HUES48 (cell line): ENCODE results near the gene DNAJB6.

Experiments used
- H3K27ac ChIP-seq: one replicate; pipeline ENCODE4 v1.7.0; 2013; ENCODE audit warnings: low read depth, low read length, inconsistent platforms
- H3K27me3 ChIP-seq: 2 replicates; pipeline ENCODE4 v1.6.1; 2013; ENCODE audit warnings: mild to moderate bottlenecking, low read length; ENCODE audit not compliant: control insufficient read depth, insufficient read depth
- H3K36me3 ChIP-seq: 2 replicates; pipeline ENCODE4 v1.6.1; 2013; ENCODE audit warnings: low read length; ENCODE audit not compliant: control insufficient read depth, insufficient read depth
- H3K4me1 ChIP-seq: 2 replicates; pipeline ENCODE4 v1.6.1; 2013; ENCODE audit warnings: mild to moderate bottlenecking, low read length; ENCODE audit not compliant: control insufficient read depth, insufficient read depth
- H3K4me3 ChIP-seq: 2 replicates; pipeline ENCODE4 v1.5.1; 2013; ENCODE audit warnings: mild to moderate bottlenecking, low read depth, low read length
- H3K9ac ChIP-seq: 2 replicates; pipeline ENCODE4 v1.6.1; 2013; ENCODE audit warnings: mild to moderate bottlenecking, low read depth, low read length, moderate library complexity
- H3K9me3 ChIP-seq: 2 replicates; pipeline ENCODE4 v1.6.1; 2013; ENCODE audit warnings: low read length; ENCODE audit not compliant: control insufficient read depth, insufficient read depth

DNAJB6 gene

DNA sequence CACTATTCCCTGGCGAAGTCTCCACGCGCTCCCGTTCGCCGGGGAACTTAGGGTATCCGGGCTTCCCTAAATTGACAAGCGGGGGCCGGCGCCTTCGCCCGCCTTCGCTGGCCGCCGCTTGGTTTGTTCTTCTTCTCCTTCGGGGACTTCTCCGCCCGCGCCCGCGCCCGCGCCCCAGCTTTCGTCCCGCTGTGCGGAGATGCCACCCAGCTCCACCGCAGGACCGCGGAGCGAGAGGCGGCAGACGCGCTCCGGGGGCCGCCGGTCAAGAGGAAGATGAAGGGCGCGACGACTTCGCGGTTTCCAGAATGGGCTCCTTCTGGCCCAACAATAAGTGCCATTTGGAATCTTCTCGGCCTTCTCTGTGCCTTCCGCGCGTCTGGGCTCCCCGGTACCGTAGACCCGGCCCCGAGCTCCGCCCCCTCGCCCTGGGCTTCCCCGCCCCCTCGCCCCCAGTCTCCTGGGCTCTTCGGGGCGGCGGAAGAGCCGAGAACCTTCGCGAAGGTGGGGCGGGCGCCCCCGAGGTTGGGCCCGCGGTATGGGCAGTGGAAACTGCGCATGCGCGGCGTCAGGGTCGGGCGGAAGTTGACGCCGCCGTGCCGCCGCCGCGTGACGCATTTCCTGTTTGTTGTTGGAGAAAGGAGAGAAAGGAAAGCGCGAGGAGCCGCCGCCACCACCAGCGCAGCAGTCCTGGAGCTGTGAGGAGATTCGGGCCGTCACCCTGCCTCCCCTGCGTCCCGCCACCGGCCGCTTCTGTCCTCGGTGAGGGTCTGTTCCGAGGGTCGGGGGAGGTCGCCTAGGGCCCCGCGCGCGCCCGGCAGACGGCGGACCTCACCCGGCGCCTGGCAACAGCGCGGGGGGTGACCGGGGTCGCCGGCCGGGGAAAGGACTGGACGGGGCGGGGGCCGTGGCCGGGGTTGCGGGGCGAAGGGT lies at the start of gene DNAJB6:
TSS of gene DNAJB6 (plus strand) at position 622 of the 933 bp plus-strand sequence. CDS start 21,569 bp downstream, outside the sequence.
- Histone ChIP-seq H3K36me3 (peaks cover 12% of the 10 kb centered on the region), H3K4me3 (peak within 1 kb of the TSS; percentile 77), H3K27me3 (no peaks in the 10 kb centered on the region), H3K9ac (peak within 1 kb of the TSS; percentile 84), H3K27ac (peak within 1 kb of the TSS; percentile 94), H3K4me1 (peaks cover 30% of the 10 kb centered on the region), H3K9me3 (no peaks in the 10 kb centered on the region)

DNA sequence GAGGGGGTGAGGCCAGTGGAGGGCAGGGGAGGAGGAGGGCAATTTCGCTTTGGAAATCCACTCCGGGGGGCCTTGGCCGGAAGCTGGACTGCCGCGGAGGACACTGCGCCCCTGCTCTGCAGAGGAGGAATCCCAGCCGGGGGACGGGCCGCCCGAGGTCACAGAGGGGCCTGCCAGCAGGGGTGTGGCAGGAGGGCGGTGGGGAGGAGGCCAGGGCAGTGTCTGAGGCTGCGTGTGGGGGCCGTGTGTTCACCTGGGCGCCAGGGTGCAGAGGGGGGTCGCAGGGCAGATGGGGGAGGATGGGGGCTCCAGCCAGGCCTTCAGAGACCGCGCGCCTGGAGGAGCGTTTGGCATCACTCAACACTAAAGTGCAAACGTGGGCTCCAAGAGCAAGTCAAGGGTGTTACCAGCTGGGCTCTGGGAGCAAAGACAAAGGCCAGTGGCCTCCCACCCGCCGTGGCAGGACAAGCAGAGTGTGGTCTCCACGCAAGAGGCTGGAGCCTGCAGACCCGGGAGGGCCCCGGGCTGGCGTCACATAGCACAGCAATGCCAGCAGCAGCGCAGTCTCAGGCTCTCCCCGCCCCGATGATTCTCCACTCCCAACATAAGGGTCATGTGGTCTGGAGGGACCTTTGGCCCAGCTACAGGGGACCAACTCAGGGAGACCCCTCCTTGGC lies 45.3 kb upstream of the DNAJB6 start:
- H3K9ac ChIP-seq: no peak overlapping the region
- H3K36me3 ChIP-seq: no peaks in the 10 kb centered on the region
- no peak overlapping the region for H3K4me3 ChIP-seq
- H3K27me3 ChIP-seq: no peaks in the 10 kb centered on the region
- peaks cover 6% of the 10 kb centered on the region for H3K9me3 ChIP-seq
- H3K27ac ChIP-seq: no peak overlapping the region
- H3K4me1 ChIP-seq: 0 out of 2 replicates have a peak, but pooled peaks cover 3% of the 10 kb centered on the region

DNA sequence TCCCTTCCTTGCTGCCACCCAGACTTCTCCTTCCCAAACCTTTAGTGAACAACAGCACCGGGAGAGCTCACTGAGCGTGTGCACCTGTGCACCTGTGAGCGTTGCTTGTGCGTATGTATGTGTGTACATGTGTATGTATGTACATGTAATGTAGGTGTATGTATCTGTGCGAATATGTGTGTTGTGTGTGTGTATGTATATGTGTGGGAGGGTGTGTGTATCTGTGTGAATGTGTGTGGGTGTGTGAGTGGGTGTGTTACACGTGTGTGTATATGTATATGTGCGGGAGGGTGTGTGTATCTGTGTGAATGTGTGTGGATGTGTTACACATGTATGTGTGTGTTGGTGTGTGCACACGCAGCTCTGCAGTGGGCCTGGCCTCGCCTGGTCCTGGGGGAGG lies 44.5 kb upstream of the DNAJB6 start:
- no peaks in the 10 kb centered on the region for H3K27me3 ChIP-seq
- no peaks in the 10 kb centered on the region for H3K36me3 ChIP-seq
- H3K4me1 ChIP-seq: 0 out of 2 replicates have a peak, but pooled peaks cover 3% of the 10 kb centered on the region
- H3K4me3 ChIP-seq: no peak overlapping the region
- H3K9me3 ChIP-seq: peaks cover 6% of the 10 kb centered on the region
- H3K9ac ChIP-seq: no peak overlapping the region
- no peak overlapping the region for H3K27ac ChIP-seq

DNA sequence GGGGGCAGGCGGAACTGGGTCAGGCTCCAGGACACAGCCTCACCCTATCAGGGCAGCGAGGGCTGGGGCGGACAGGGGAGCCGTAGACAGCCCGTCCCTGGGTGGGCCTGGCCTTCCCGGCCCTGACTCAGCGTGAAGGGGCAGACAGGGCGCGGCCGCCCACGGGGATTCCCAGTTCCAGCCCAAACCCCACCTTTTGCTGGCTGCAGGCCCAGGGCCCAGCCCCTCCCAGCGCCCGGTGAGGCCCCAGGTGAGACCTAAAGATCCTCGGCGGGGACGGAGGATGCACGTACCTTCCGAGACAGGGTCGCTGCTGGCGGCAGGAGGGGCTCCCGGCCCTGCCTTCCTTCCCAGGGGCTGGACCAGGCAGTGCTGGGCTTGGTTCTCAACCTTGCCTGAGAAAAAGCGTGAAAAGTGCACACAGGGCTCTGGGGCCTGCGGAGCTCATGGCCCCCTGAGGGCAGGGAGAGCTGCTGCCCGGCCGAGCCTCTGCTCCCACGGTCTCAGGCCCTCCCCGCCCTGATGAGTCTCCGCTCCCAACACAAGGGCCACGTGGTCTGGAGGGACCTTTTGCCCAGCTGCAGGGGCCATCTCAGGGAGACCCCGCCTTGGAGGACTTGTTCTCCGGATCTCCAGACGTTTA lies 43.9 kb upstream of the DNAJB6 start:
- Histone ChIP-seq H3K27me3 (no peaks in the 10 kb centered on the region), H3K27ac (no peak overlapping the region), H3K4me3 (no peak overlapping the region), H3K4me1 (0 out of 2 replicates have a peak, but pooled peaks cover 3% of the 10 kb centered on the region), H3K36me3 (no peaks in the 10 kb centered on the region), H3K9ac (no peak overlapping the region), H3K9me3 (peaks cover 6% of the 10 kb centered on the region)

DNA sequence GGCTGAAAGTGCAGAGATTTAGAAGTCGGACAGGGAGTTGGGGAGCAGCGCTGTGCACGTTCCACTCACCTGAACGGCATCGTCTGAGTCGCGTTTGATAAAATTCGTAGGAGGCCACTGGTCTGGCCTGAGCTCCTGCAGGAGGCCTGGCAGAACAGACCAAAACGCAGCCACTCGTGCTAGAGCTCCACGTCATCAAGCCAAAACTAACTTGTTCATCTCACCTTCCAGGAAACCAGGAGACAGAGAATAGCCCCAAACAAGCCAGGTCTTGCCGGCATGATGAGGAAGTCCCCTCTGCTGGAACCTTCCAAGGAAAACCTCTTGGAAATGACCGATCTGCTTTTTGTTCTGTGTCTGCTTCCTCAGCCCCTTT lies 43.4 kb upstream of the DNAJB6 start:
- Histone ChIP-seq H3K9ac (no peak overlapping the region), H3K27me3 (no peaks in the 10 kb centered on the region), H3K4me1 (0 out of 2 replicates have a peak, but pooled peaks cover 3% of the 10 kb centered on the region), H3K4me3 (no peak overlapping the region), H3K9me3 (peaks cover 3% of the 10 kb centered on the region), H3K36me3 (no peaks in the 10 kb centered on the region), H3K27ac (no peak overlapping the region)

DNA sequence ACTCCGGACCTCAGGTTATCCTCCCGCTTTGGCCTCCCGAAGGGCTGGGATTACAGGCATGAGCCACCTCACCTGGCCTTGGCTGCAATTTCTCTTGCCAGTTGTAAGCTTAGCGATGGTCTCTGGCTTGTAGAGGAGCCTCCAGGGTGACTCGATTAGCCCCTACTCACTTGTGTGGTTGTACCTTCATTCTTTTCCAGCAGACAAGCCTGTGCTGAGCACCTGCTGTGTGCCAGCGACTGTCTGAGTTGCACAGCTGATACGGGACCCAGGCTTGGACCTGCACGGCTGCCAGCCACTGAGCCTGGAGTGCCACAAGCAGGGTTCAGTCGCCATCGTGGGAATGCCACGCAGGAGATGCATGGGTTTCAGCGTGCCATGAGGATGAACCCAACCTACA lies 42.0 kb upstream of the DNAJB6 start:
- Histone ChIP-seq H3K27me3 (no peaks in the 10 kb centered on the region), H3K27ac (no peak overlapping the region), H3K4me1 (0 out of 2 replicates have a peak, but pooled peaks cover 3% of the 10 kb centered on the region), H3K4me3 (no peak overlapping the region), H3K9ac (no peak overlapping the region), H3K36me3 (no peaks in the 10 kb centered on the region), H3K9me3 (no peaks in the 10 kb centered on the region)

DNA sequence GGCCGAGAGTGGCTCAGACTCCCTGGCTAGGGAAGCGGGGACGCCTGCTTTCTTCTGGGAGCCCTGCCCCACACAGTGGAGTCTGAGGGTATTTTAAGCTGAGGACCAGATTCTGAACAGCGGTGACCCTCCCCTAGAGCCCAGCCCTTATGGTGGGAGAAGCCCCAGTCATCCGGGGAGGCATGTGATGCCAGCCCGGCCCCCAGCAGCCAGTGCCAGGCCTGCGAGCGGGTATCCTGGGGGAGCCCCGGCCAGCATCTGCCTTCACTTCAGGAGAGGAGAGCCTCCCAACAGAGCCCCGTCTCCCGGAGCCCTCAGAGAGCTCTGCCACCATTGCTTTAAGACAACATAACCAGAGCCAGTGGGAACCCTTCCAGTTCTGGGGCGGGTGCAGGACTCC lies 41.5 kb upstream of the DNAJB6 start:
- Histone ChIP-seq H3K9me3 (no peaks in the 10 kb centered on the region), H3K27ac (no peak overlapping the region), H3K4me3 (no peak overlapping the region), H3K9ac (no peak overlapping the region), H3K4me1 (0 out of 2 replicates have a peak, but pooled peaks cover 3% of the 10 kb centered on the region), H3K36me3 (no peaks in the 10 kb centered on the region), H3K27me3 (no peaks in the 10 kb centered on the region)

DNA sequence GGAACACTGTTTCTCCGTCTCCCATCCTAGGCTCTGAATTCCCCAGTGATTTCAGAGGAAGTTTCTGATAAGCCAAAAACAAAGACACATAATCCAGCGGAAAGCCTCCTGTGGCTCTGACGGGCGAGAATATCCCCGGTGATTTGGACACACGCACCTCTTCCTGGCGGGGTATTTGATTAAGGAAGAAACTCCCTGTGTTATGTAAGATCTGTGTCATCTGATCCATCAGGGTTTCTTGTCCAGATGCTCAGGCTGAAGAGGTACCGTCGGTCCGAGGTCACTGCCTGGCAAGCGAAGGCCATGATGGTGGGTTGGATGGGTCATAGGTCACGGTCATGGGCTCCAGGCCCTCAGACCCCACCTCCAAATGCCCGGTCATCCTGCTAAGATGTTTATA lies 39.6 kb upstream of the DNAJB6 start:
- Histone ChIP-seq H3K27ac (no peak overlapping the region), H3K4me3 (no peak overlapping the region), H3K9me3 (no peaks in the 10 kb centered on the region), H3K36me3 (no peaks in the 10 kb centered on the region), H3K4me1 (0 out of 2 replicates have a peak, but pooled peaks cover 3% of the 10 kb centered on the region), H3K27me3 (no peaks in the 10 kb centered on the region), H3K9ac (no peak overlapping the region)

DNA sequence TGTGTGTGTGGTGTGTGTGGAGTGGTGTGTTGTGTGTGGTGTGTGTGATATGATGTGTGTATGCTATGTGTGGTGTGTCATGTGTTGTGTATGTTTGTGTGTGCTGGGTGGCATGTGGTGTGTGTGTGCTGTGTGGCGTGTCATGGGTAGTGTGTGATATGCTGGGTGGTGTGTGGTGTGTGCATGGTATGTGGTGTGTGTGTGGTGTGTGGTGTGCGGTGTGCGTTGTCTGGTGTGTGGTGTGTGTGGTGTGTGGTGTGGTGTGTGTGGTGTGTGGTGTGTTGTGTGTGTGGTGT lies 37.5 kb upstream of the DNAJB6 start:
- no peak overlapping the region for H3K27ac ChIP-seq
- no peaks in the 10 kb centered on the region for H3K27me3 ChIP-seq
- no peak overlapping the region for H3K4me3 ChIP-seq
- H3K36me3 ChIP-seq: no peaks in the 10 kb centered on the region
- H3K9ac ChIP-seq: no peak overlapping the region
- H3K9me3 ChIP-seq: no peaks in the 10 kb centered on the region
- no peaks in the 10 kb centered on the region for H3K4me1 ChIP-seq

DNA sequence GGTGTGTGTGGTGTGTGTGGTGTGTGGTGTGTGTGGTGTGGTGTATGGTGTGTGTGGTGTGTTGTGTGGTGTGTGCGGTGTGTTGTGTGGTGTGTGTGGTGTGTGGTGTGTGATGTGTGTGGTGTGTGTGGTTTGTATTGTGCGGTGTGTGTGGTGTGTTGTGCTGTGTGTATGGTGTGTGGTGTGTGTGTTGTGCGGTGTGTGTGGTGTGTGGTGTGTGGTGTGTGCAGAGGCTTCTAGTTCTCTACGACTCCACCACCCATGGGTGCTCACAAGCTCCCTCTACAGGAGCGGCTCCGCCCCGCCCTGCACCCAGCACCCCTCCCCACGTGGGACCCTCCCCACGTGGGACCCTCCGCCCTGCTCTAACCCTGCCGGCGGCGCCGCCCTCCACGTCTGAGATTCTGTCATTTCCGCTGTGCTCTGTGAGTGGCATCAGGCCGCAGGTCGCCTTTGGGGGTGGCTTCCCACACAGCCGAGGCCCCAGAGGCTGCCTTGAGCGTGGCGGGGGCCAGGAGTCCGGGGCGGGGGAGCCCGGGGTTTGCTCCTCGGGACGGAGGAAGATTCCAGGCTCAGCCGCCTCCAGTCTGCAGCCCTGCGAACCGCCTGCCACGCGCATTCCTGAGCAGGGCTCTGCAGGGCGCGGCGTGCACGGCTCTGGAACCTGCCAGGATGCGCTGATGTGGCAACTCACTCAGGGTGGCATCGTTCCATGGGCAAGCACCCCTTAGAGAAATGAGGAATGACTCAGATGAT lies 37.0 kb upstream of the DNAJB6 start:
- Histone ChIP-seq H3K9me3 (no peaks in the 10 kb centered on the region), H3K4me3 (no peak overlapping the region), H3K27me3 (no peaks in the 10 kb centered on the region), H3K4me1 (no peaks in the 10 kb centered on the region), H3K36me3 (no peaks in the 10 kb centered on the region), H3K27ac (no peak overlapping the region), H3K9ac (no peak overlapping the region)
